ENCODE measurements around the gene PDCD2L. TPM values are rescaled to one million over a fixed set of nuclear protein-coding genes. Genes with fewer than 3 reads are reported as not detected.
"Not testable (repeated sequence)": the region's sequence is repeated elsewhere in the genome, so short reads cannot be mapped to it uniquely, and the experiment has no call there.

PDCD2L gene
- total RNA-seq, 1 donor from 2014 or later, result 29.0 TPM

DNA sequence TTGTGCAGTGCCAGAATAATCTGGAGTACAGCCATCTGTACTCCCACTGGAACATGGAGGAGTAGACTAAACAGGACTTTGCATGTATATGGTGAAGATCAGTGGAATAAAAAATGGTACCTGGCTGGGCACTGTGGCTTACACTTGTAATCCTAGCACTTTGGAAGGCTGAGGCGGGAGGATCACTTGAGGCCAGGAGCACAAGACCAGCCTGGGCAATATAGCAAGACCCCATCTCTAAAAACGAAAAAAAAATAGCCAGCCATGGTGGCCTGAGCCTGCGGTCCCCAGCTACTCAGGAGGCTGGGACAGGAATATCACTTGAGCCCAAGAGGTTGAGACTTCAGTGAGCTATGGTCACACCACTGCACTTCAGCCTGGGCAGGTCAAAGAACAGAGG lies 44.0 kb downstream of the PDCD2L start:
- TF ChIP-seq CTCF (IDR thresholded peaks at IDR 0.05; ENCODE audit: insufficient read depth, low read length, poor library complexity, severe bottlenecking), result no peak
- no peaks in the 10 kb centered on the region for H3K27me3 ChIP-seq (ENCODE audit: control insufficient read depth, insufficient read depth, low read length)
- no peak for DNase-seq (ENCODE audit: low read depth)
- H3K4me3 ChIP-seq (ENCODE audit: low read depth, low read length), result no peak overlapping the region
- peaks cover 2% of the 10 kb centered on the region for H3K36me3 ChIP-seq (ENCODE audit: control insufficient read depth, insufficient read depth, low read length)

- H3K4me3 ChIP-seq (ENCODE audit: low read depth, low read length), result no peak overlapping the region
- no peaks in the 10 kb centered on the region for H3K27me3 ChIP-seq (ENCODE audit: control insufficient read depth, insufficient read depth, low read length)
- no peak for TF ChIP-seq CTCF (IDR thresholded peaks at IDR 0.05; ENCODE audit: insufficient read depth, low read length, poor library complexity, severe bottlenecking)
- DNase-seq (ENCODE audit: low read depth), result no peak
- no peaks in the 10 kb centered on the region for H3K36me3 ChIP-seq (ENCODE audit: control insufficient read depth, insufficient read depth, low read length)
Measured at GRCh38 chr19:34452723-34453122, 48.5 kb downstream of the PDCD2L start.

GRCh38 chr19:34454091-34454490 lies 49.9 kb downstream of the PDCD2L start:
- DNase-seq (ENCODE audit: low read depth), result no peak
- Histone ChIP-seq H3K4me3 (ENCODE audit: low read depth, low read length) (no peak overlapping the region), H3K27me3 (ENCODE audit: control insufficient read depth, insufficient read depth, low read length) (no peaks in the 10 kb centered on the region), H3K36me3 (ENCODE audit: control insufficient read depth, insufficient read depth, low read length) (no peaks in the 10 kb centered on the region)
- TF ChIP-seq CTCF (IDR thresholded peaks at IDR 0.05; ENCODE audit: insufficient read depth, low read length, poor library complexity, severe bottlenecking), result no peak

- H3K36me3 ChIP-seq (ENCODE audit: control insufficient read depth, insufficient read depth, low read length), result no peaks in the 10 kb centered on the region
- no peak for DNase-seq (ENCODE audit: low read depth)
- H3K4me3 ChIP-seq (ENCODE audit: low read depth, low read length), result no peak overlapping the region
- H3K27me3 ChIP-seq (ENCODE audit: control insufficient read depth, insufficient read depth, low read length), result no peaks in the 10 kb centered on the region
- TF ChIP-seq CTCF (IDR thresholded peaks at IDR 0.05; ENCODE audit: insufficient read depth, low read length, poor library complexity, severe bottlenecking), result no peak
Measured at GRCh38 chr19:34454685-34455084, 50.5 kb downstream of the PDCD2L start.

- H3K27me3 ChIP-seq (ENCODE audit: control insufficient read depth, insufficient read depth, low read length); H3K36me3 ChIP-seq (ENCODE audit: control insufficient read depth, insufficient read depth, low read length); H3K4me3 ChIP-seq (ENCODE audit: low read depth, low read length); DNase-seq (ENCODE audit: low read depth): not testable (repeated sequence)
Measured at GRCh38 chr19:34455783-34456480, 51.7 kb downstream of the PDCD2L start.

GRCh38 chr19:34457446-34457845 lies 53.2 kb downstream of the PDCD2L start:
- no peaks in the 10 kb centered on the region for H3K36me3 ChIP-seq (ENCODE audit: control insufficient read depth, insufficient read depth, low read length)
- no peak for TF ChIP-seq CTCF (IDR thresholded peaks at IDR 0.05; ENCODE audit: insufficient read depth, low read length, poor library complexity, severe bottlenecking)
- no peaks in the 10 kb centered on the region for H3K27me3 ChIP-seq (ENCODE audit: control insufficient read depth, insufficient read depth, low read length)
- H3K4me3 ChIP-seq (ENCODE audit: low read depth, low read length), result no peak overlapping the region
- DNase-seq (ENCODE audit: low read depth), result no peak
